Medulla oblongata (tissue), 1 donor: Measurements from ENCODE around the gene BTD.

Experiments
- DNase-seq: peaks from one replicate; pipeline ENCODE4 v3.0.0-alpha.2; 2015; ENCODE audit errors: extremely low spot score

BTD gene

GRCh38 chr3:15665510-15666150 lies 64.1 kb downstream of the BTD start:
- no peak for DNase-seq

GRCh38 chr3:15666277-15666676 lies 64.7 kb downstream of the BTD start:
- DNase-seq: no peak

GRCh38 chr3:15667484-15667883 lies 65.9 kb downstream of the BTD start:
- DNase-seq: no peak

DNA sequence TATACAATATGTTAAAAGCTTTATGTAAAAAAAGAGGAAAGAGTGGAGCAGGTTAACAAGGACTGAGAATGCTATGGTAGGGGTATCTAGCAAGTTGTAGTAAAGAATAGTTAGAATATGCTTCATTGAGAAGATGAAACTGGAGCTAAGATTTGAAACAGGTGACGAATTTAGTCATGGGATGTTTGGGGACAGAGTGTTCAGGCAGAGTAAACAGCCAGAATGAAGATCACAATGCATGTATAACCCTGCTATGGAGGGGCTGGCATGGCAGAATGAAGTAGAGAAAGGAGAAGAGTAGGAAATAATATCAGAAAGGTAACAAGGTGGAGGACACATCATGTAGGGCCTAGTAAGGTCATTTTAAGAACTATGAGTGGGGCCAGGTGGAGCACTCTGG lies 72.0 kb downstream of the BTD start:
- no peak for DNase-seq

DNA sequence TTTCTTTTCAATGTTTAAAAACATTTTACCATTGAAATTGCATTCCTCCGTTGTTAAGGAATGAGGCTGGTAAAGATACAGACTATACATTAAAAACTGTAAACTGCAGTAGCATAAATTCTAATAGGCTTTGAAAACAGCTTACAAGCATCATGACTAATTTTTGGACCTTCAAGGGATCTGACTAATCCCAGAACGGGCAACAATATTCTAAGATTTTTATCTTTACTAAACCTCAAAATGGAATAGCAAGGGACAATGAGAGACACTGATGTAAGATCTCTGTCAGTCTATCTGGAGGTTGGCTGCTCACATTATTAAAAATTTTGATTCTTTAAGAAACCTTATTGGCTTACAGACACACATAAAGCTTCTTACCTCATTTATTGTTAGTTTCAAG lies 74.7 kb downstream of the BTD start:
- DNase-seq: no peak

- DNase-seq: no peak
These were observed 77.8 kb downstream of the BTD start for GRCh38 chr3:15679306-15679705.

DNA sequence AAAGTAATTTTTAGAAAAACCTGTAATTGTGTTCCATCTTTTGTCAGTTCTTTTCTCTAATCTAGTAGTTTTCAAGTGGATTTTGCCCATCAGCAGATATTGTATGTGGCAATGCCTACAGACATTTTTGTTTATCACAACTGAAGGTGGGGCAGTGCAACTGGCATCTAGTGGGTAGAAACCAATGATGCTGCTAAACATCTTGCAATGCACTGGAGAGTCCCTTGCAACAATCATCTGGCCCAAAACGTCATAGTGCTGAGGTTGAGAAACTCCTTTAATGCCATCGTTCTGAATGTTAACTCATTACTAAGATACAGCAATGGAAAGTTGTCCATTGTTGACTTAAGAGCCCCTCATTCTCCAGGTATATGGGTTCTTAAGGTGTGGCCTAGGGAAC lies 80.1 kb downstream of the BTD start:
- no peak for DNase-seq

DNA sequence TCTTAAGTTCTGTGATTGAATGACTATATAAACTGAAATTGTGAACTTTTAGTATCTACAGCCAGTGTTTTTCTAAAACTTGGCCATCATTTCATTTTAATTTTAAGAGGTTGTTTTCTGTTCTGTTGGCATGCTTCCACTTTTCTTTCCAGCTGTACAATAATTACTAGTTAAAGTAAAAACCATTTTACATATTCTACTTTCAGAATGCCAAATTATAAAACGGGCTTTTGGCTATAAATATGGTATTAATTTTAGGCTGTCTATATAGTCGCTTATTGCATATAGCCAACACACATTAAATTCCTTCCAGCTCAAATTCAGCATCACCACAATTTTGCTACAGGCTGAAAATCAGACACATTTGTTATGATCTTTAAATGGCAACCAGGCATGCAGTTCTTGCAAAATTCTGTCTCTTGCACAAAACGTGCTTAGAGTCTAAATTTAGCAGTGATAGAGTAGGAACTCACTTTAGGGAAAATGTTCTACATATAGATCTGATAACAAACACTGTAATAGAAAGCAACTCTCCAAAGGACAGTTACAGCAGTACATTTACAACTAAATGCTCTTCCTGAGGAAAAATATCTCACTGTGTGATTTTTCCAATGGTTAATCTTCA lies 81.1 kb downstream of the BTD start:
- DNase-seq: peak; percentile 31

- peak; percentile 38 for DNase-seq
These were observed 81.7 kb downstream of the BTD start for GRCh38 chr3:15683253-15683652.

GRCh38 chr3:15685927-15686326 lies 84.4 kb downstream of the BTD start:
- DNase-seq: peak; percentile 27

GRCh38 chr3:15690230-15690629 lies 88.7 kb downstream of the BTD start:
- DNase-seq: no peak

GRCh38 chr3:15690748-15691147 lies 89.2 kb downstream of the BTD start:
- no peak for DNase-seq

DNA sequence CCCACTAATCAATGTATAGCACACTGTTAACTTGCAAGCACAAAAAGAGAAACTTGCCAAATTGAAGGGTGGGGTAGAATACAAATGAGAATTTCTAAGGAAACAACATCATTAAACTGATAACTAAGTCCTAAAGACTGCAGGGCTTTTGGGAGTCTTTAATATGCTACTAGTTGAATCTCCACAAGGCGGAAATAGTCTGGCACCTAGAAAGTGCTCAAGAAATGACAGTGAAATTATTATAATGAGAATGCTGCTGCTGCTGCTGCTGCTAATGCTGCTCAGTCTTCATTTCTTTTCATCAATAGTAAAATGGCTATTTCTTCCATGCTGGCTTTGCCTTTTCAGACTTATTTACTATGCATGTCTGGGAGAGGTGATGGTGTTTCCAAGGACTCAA lies 91.8 kb downstream of the BTD start:
- no peak for DNase-seq

GRCh38 chr3:15694628-15695027 lies 93.1 kb downstream of the BTD start:
- no peak for DNase-seq
